ENCODE data around the gene TTLL11. TPM values are rescaled to one million over a fixed set of nuclear protein-coding genes. Genes with fewer than 3 reads are reported as not detected.
A peak's percentile ranks its signal among the peaks of the same experiment; 100 is the strongest.

TTLL11 gene
- total and polyA plus RNA-seq, 2 experiments from 2014 or later = 5.5 to 7.6 TPM

GRCh38 chr9:122097679-122098315 is 4.7 kb upstream of the TTLL11 start:
- TF ChIP-seq EZH2phosphoT487 (IDR thresholded peaks at IDR 0.05; ENCODE audit: low read depth, severe bottlenecking, unreplicated experiment) = no peak
- peaks cover 19% of the 10 kb centered on the region for H3K27me3 ChIP-seq
- no peaks in the 10 kb centered on the region for H3K4me1 ChIP-seq (ENCODE audit: insufficient read depth)
- H2AFZ ChIP-seq = no peak overlapping the region
- no peaks in the 10 kb centered on the region for H3K9me3 ChIP-seq (ENCODE audit: low read depth)
- no peak overlapping the region for H3K27ac ChIP-seq
- no peaks in the 10 kb centered on the region for H3K79me2 ChIP-seq
- no peaks in the 10 kb centered on the region for H3K36me3 ChIP-seq (replicated peaks; ENCODE audit: insufficient read depth, low read depth)
- H3K9me2 ChIP-seq (replicated peaks; ENCODE audit: insufficient read depth) = no peaks in the 10 kb centered on the region
- H3K4me2 ChIP-seq = no peak overlapping the region
- no peak for DNase-seq (ENCODE audit: low spot score)
- 72% methylated on average over 8 of the region's 8 CpGs for WGBS (ENCODE audit: low lambda C conversion rate, missing lambda C conversion rate)
- no peaks in the 10 kb centered on the region for H4K20me1 ChIP-seq (ENCODE audit: insufficient read depth, poor library complexity, severe bottlenecking)
- H3K4me3 ChIP-seq = no peak overlapping the region

- no peak overlapping the region for H3K4me3 ChIP-seq
- H3K27ac ChIP-seq = no peak overlapping the region
- no peak for TF ChIP-seq EZH2phosphoT487 (IDR thresholded peaks at IDR 0.05; ENCODE audit: low read depth, severe bottlenecking, unreplicated experiment)
- TF ChIP-seq CTCF (IDR thresholded peaks at IDR 0.05; ENCODE audit: poor library complexity) = no peak
- TF ChIP-seq EZH2 (IDR thresholded peaks at IDR 0.05; ENCODE audit: borderline replicate concordance) = no peak
- no peak overlapping the region for H3K4me2 ChIP-seq
- H3K79me2 ChIP-seq = peaks cover 7% of the 10 kb centered on the region
- no peak overlapping the region for H2AFZ ChIP-seq
- H3K27me3 ChIP-seq = peaks cover 19% of the 10 kb centered on the region
- H3K9me2 ChIP-seq (replicated peaks; ENCODE audit: insufficient read depth) = no peaks in the 10 kb centered on the region
- DNase-seq (ENCODE audit: low spot score) = no peak
- WGBS (ENCODE audit: low lambda C conversion rate, missing lambda C conversion rate) = 86% methylated on average over 4 of the region's 4 CpGs
- H4K20me1 ChIP-seq (ENCODE audit: insufficient read depth, poor library complexity, severe bottlenecking) = no peaks in the 10 kb centered on the region
- H3K4me1 ChIP-seq (ENCODE audit: insufficient read depth) = peaks cover 7% of the 10 kb centered on the region
- H3K9me3 ChIP-seq (ENCODE audit: low read depth) = no peaks in the 10 kb centered on the region
- no peaks in the 10 kb centered on the region for H3K36me3 ChIP-seq (replicated peaks; ENCODE audit: insufficient read depth, low read depth)
Observed at GRCh38 chr9:122096620-122097415, 3.7 kb upstream of the TTLL11 start.

GRCh38 chr9:122095010-122095767 is 2.1 kb upstream of the TTLL11 start:
- peak; percentile 75 for DNase-seq (ENCODE audit: low spot score)
- Histone ChIP-seq H3K4me3 (no peak overlapping the region), H3K9me2 (replicated peaks; ENCODE audit: insufficient read depth) (no peaks in the 10 kb centered on the region), H4K20me1 (ENCODE audit: insufficient read depth, poor library complexity, severe bottlenecking) (no peaks in the 10 kb centered on the region), H3K4me2 (peak overlapping the region; percentile 25), H3K36me3 (replicated peaks; ENCODE audit: insufficient read depth, low read depth) (no peaks in the 10 kb centered on the region), H3K27ac (no peak overlapping the region), H3K79me2 (peaks cover 23% of the 10 kb centered on the region), H3K9me3 (ENCODE audit: low read depth) (no peaks in the 10 kb centered on the region), H3K27me3 (peaks cover 12% of the 10 kb centered on the region), H2AFZ (no peak overlapping the region), H3K4me1 (ENCODE audit: insufficient read depth) (peaks cover 8% of the 10 kb centered on the region)
- WGBS (ENCODE audit: low lambda C conversion rate, missing lambda C conversion rate) = 26% methylated on average over 14 of the region's 14 CpGs
- TF ChIP-seq EZH2phosphoT487 (IDR thresholded peaks at IDR 0.05; ENCODE audit: low read depth, severe bottlenecking, unreplicated experiment) (no peak), EZH2 (IDR thresholded peaks at IDR 0.05; ENCODE audit: borderline replicate concordance) (no peak), CTCF (IDR thresholded peaks at IDR 0.05; ENCODE audit: poor library complexity) (peak; percentile 71)

Measured in hepatocyte (in vitro differentiated cells).